GM21737 (cell line): ENCODE measurements around the gene MEX3D.

Experiments used
- ATAC-seq: cut with Tn5 transposase; IDR thresholded peaks from one replicate; pipeline ENCODE4 v1.9.1; 2021; ENCODE audit warnings: mild to moderate bottlenecking, moderate library complexity; ENCODE audit not compliant: unreplicated experiment

MEX3D gene

DNA sequence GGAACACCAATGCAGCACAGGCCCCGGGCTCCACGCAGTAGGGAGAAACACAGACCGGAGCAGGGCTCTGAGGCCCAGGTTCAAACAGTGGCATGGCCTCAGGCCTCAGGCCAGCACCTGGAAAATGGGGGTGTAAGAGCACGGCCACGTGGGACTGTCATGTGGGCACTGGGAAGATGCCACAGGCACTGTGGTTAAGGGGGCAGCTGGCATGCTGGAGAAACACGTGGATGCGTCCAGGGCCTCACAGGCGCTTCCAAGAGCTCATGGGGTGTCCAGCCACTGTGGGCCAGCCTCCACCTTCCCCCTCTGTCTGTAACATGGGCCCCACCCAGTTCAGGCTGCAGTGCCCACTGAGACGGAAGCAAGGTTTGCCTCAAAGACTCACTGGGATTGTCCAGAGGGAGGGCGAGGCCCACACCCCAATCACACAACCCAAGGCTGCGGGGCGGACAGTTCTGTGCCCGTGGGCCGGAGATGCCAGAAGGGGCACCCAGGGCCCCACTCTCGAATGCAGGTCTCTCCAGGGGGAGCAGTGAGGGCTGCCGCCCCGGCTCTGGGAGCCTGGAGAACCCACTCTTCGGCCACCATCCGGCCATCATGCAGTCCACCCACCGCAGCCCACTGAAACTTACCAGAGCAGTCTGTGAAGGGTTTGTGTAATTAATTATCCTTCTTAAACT, 30.8 kb upstream of the MEX3D start:
- no peak for ATAC-seq

- no peak for ATAC-seq
These were observed 25.3 kb upstream of the MEX3D start for GRCh38 chr19:1593501-1593772.

GRCh38 chr19:1592755-1593500, 24.8 kb upstream of the MEX3D start, which contains the start of gene MBD3:
TSS of gene MBD3 (minus strand) at chr19:1592865. CDS start at chr19:1592631, 234 bp downstream.
- ATAC-seq = peak; percentile 62

DNA sequence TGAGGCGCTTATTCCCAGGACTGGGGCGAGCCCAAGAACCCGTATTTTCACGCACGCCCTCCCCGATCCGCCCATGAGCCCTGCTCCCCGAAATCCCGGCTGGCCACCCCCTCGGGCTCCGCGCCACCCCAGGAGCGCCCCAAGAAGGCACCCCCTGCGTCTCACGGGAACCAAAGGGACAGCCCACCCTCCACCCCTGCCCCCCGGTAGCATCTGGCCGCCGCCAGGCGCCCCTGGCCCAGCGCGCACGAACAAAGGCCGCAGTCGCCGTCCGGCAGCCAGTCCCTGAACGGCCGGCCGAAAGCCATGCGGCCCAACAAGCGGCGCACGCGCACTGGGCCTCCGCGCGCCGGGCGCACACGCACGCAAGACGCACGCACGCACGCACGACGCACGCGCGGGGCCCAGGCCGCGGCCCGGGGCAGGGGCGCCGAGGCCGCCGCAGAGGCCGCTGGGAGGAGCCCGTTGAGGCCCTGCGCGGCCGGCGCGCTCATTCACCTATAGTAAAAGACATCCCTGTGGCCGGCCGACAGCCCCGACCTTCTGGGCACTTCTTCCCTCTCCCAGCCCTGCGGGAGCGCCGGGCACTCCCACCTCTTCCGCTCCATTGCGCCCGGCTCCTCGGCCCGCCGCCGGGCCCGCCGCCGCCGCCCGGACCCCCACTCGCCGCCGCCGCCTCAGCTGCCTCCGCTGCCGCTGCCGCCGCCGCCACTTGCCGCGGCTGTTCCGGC, 24.1 kb upstream of the MEX3D start:
- peak; percentile 66 for ATAC-seq

DNA sequence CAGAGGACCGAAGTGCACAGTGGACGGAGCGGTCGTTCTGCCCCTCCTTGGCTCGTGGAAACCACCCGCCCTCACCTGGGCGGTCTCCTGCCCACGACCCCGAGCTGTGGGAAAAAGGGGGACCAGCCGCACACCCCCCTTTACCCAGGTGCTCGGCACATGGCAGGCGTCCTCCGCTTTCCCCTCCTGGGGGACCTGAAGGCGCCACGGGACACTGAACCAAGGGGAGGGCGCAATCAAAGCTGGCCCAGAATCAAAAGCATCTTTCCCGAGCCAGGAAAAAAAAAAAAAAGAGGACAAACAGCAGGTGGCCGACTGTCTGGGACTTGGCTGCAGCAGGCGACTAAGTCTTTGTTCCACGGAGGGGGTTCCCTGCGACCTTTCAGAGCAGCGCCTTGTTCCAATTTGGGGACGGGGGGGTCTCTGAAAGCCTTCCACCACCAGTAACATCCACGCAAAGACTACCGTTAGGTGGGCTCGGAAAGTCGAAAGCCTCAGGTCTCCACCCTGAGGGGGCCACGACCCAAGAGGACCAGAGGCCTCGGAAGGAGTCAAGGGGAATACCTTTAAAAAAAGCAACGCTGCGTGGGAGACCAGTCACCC, 23.4 kb upstream of the MEX3D start:
- no peak for ATAC-seq

DNA sequence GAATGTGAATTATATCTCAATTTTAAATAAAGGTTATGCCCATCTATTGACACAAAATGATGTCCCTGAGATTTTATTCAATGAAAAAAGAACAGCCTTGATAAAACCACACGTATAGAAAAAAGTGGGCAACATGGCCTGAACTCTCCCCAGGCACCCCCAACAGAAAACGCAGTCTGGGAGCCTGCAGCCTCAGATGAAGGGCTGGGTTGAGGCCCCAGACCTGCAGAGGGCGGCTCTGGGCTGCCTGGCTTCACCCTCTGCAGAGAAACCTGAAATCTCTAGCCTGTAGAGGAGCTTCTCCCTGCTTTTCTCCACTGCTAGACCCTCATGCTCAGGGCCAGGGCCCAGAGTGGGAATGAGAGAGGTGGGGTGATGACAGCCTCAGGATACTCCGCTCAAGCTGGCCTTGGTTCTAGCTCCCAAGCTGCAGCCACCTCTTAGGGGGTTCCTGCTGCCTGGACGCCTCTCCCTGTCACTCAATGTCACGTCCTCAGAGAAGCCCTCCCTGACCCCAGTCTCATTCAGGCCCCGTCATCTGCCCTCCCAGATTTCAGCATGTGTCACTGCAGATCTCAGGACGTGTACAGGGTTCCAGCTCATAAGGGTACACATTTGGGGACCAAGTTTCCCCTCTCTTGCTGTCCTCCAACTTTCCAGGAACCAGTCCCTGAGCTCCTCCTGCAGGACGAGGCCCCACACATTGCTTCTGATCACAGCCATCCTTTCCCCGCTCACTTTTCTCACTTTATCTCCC, 22.7 kb upstream of the MEX3D start:
- ATAC-seq = no peak

- ATAC-seq = no peak
These were observed 19.7 kb upstream of the MEX3D start for GRCh38 chr19:1587872-1588271.

- ATAC-seq = no peak
These were observed 17.1 kb upstream of the MEX3D start for GRCh38 chr19:1585243-1585580.

DNA sequence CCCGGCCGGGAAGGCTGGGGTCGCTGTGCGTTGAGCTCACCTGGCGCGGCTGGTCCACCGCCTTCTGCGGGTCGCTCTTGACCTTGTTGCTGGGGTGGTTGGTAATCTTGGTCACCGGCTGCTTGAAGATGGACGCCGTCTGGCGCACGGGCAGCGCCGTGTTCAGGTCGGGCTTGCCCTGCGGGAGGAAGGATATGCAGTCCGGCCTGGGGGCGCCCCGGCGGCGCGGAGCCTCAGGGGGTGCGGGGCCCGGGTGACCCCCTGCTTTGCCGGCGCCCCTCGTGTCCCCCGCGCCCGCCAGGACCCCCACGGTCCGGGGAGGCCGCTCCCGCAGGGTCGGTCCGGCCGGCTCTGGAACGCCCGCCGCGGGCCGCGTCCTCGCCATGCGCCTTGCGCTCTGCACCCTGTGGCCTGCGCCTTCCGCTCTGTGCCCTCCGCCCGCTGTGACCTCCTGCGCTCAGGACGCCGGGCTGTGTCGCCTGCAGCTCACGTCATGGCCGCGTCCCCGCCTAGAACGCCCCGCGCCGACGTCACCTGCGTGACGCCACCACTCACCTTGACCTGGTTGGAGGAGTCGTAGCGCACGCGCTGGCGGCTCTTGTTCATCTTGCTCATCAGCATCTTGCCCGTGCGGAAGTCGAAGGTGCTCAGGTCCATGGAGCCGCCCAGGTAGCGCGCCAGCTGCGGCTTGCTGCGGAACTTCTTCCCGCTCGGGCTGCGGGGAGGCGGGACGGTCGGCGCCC, 16.5 kb upstream of the MEX3D start:
- ATAC-seq = no peak

DNA sequence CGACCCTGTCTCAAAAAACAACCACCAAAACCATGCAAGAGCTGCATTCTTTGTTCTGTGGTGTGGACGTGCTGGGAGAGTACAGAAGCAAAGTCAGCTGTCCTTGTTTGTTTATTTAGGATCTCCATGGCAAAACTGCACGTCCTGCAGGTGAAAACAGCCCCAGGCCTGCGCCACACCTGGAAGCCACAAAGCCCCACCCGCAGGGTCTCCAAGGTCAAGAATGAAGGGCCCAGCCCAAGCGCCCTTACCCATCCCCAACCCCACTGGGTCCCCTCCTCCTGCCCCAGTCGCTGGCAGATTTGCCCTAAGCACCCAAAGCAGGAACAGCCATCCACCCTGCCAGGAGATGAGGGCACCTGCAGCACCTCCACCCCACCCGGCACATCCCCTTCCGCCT, 14.1 kb upstream of the MEX3D start:
- ATAC-seq = no peak

GRCh38 chr19:1580957-1581356, 12.8 kb upstream of the MEX3D start:
- ATAC-seq = no peak

GRCh38 chr19:1580382-1580781, 12.3 kb upstream of the MEX3D start:
- ATAC-seq = no peak

- ATAC-seq = no peak
These were observed 11.1 kb upstream of the MEX3D start for GRCh38 chr19:1579222-1579621.

GRCh38 chr19:1577929-1578618, 9.9 kb upstream of the MEX3D start:
- ATAC-seq = no peak

DNA sequence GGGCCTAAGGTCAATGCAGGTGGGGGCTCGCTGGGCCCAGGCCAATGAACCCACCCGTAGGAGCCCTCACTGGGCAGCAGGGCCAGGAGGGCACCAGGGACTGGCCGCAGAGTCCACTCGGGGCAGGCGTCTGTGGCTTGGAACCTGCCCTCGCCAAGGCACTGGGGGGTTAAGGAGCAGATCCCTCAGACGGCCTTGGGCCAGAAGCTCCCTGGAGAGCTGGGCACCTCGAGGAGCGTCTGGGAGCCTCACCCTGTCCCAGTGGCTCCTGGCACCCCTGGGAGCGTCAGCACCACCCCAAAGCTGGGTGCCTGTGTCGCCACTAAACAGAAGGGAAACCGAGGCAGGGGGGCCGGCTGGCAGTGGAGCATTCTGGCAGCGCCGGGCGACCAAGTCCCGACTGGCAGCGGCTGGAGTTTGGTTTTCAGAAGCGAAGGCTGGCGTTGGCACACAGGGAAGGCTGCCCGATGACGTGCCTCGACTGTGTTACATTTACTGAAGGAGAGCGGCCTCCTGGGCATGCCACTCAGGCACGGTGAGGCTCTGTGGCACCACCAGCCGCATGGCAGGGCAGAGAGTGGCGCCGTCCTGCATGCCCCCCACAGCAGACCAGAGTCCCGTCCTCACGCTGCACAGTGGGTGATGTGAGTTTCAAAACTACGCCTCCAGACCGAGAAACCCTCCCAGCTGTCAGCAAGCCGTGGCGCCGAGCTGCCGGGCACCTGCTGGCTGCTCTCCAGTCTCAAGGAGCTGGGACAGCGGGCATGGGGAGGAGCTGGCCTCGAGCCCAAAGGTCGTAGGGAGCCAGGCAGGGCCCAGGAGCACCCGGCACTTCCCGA, 9.2 kb upstream of the MEX3D start:
- no peak for ATAC-seq

DNA sequence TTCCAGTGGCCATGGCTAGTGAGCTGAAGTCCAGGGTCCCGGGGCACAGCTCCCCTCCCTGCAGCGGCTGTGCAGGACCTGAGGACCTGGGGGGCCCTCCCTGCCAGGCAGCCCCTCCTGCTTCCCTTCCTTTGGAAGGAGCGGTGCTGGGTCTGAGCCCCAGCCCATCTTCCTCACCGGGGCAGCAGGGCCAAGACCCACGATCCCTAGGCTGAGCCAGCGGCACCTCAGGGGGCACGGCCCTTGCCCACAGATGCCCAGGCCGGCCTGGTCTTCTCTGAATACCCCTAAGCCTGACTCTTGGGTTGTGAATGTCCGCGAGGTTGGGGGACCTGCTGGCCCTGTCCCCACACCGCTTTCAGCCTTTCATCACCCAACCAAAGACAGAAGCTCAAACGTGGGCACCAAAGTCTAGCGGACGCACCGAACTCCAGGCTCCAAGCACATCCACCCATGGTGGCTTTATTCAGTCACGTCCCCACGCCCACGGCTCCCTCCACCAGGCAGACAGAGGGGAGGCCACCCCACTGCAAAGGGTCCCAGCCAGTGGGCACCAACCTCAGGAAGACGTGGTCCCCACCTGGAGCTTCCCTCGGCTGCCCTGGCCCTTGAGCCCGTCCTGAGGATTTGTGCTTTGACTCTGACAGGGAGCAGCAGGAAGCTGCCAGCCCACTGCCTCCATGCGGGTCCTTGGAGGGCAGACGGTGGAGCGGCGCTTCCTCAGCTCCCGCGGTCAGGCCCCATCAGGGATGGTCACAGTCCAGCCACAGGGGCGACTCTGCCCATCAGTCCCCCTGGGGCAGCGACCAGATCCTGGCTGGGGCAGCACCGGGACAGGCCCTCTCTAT, 8.3 kb upstream of the MEX3D start:
- ATAC-seq = no peak

- ATAC-seq = no peak
These were observed 7.5 kb upstream of the MEX3D start for GRCh38 chr19:1575323-1576241.
